CD14-positive monocyte (primary cell): ENCODE data around the gene FAM181A. TPM values are rescaled to one million over a fixed set of nuclear protein-coding genes. Genes with fewer than 3 reads are reported as not detected.

Source experiments
- DNase-seq, 3 donors: peaks; one replicate each; pipeline ENCODE4 v3.0.0-alpha.2; 2011 to 2022
- H2AFZ ChIP-seq: 2 replicates; pipeline ENCODE4 v1.6.0; 2012; ENCODE audit warnings: mild to moderate bottlenecking, low read depth, low read length, inconsistent platforms; ENCODE audit not compliant: insufficient read depth, poor library complexity, severe bottlenecking
- H3K27ac ChIP-seq, 2 donors: 1 replicate in 1 of 2; 2 replicates in 1 of 2; pipeline ENCODE4 v1.5.1; 2012 to 2013; ENCODE audit warnings: low read length in 2 of 2, control low read depth in 1 of 2, inconsistent platforms in 1 of 2, low read depth in 1 of 2, mild to moderate bottlenecking in 1 of 2
- H3K27me3 ChIP-seq, 2 donors: one replicate each; pipeline versions ENCODE4 v1.6.0 to v1.6.1; 2011 to 2013; ENCODE audit warnings: low read length in 2 of 2; ENCODE audit not compliant: control insufficient read depth in 2 of 2, insufficient read depth in 2 of 2
- H3K36me3 ChIP-seq, 2 donors: replicated peaks in 1 of 2; 1 replicate in 1 of 2; 2 replicates in 1 of 2; pipeline versions ENCODE4 v1.5.1 to v1.6.1; 2012 to 2013; ENCODE audit warnings: low read length in 2 of 2, control low read depth in 1 of 2, inconsistent platforms in 1 of 2, mild to moderate bottlenecking in 1 of 2; ENCODE audit not compliant: insufficient read depth in 2 of 2, control insufficient read depth in 1 of 2
- H3K4me1 ChIP-seq, 2 donors: 1 replicate in 1 of 2; 2 replicates in 1 of 2; pipeline versions ENCODE4 v1.5.1 to v1.6.1; 2012 to 2013; ENCODE audit warnings: low read length in 2 of 2, control low read depth in 1 of 2, inconsistent platforms in 1 of 2, mild to moderate bottlenecking in 1 of 2, moderate library complexity in 1 of 2; ENCODE audit not compliant: insufficient read depth in 2 of 2, control insufficient read depth in 1 of 2
- H3K4me2 ChIP-seq: replicated peaks from 2 replicates; pipeline ENCODE3; 2012; ENCODE audit warnings: low read length, moderate library complexity, mild to moderate bottlenecking; ENCODE audit not compliant: poor library complexity, severe bottlenecking; ENCODE audit errors: extremely low read depth
- H3K4me3 ChIP-seq, 3 experiments: fragments of 200-600 bp in 1 of 3; sonication (generic) in 1 of 3; replicated peaks in 1 of 3; 1 replicate in 2 of 3; 2 replicates in 1 of 3; pipeline ENCODE4 v1.5.1; 2011 to 2013; ENCODE audit warnings: low read length in 3 of 3, mild to moderate bottlenecking in 3 of 3, control low read depth in 2 of 3, low read depth in 2 of 3, inconsistent platforms in 1 of 3, moderate library complexity in 1 of 3
- H3K79me2 ChIP-seq: 2 replicates; pipeline ENCODE4 v1.6.0; 2012; ENCODE audit warnings: mild to moderate bottlenecking, control low read depth, inconsistent platforms, low read length, moderate library complexity; ENCODE audit not compliant: insufficient read depth
- H3K9ac ChIP-seq: 2 replicates; pipeline ENCODE4 v1.6.0; 2017; ENCODE audit warnings: low read length, mild to moderate bottlenecking; ENCODE audit not compliant: insufficient read depth, poor library complexity, severe bottlenecking
- H3K9me3 ChIP-seq, 2 donors: replicated peaks in 1 of 2; 1 replicate in 1 of 2; 2 replicates in 1 of 2; pipeline versions ENCODE4 v1.5.1 to v1.6.1; 2012 to 2013; ENCODE audit warnings: low read length in 2 of 2, control low read depth in 1 of 2; ENCODE audit not compliant: control insufficient read depth in 1 of 2, insufficient read depth in 1 of 2
- H4K20me1 ChIP-seq: 2 replicates; pipeline ENCODE4 v1.6.0; 2012; ENCODE audit warnings: mild to moderate bottlenecking, low read length, control low read depth, moderate library complexity; ENCODE audit not compliant: insufficient read depth
- H3K27ac Mint-ChIP-seq, 7 donors: one replicate each; pipeline ENCODE4 v1.8.0; 2020; ENCODE audit warnings: mild to moderate bottlenecking in 7 of 7, mixed read lengths in 7 of 7, moderate library complexity in 6 of 7, inconsistent platforms in 2 of 7
- H3K27me3 Mint-ChIP-seq, 3 donors: one replicate each; pipeline ENCODE4 v1.8.0; 2021 to 2022; ENCODE audit warnings: low read depth in 3 of 3, mild to moderate bottlenecking in 3 of 3, mixed read lengths in 3 of 3, moderate library complexity in 3 of 3, inconsistent platforms in 1 of 3
- H3K36me3 Mint-ChIP-seq, 2 donors: one replicate each; pipeline ENCODE4 v1.8.0; 2020; ENCODE audit warnings: mixed read lengths in 2 of 2, inconsistent platforms in 1 of 2, mild to moderate bottlenecking in 1 of 2
- H3K4me1 Mint-ChIP-seq: one replicate; pipeline ENCODE4 v1.8.0; 2020; ENCODE audit warnings: mild to moderate bottlenecking, mixed read lengths
- H3K4me3 Mint-ChIP-seq, 2 donors: one replicate each; pipeline ENCODE4 v1.8.0; 2020; ENCODE audit warnings: mild to moderate bottlenecking in 2 of 2, mixed read lengths in 2 of 2, moderate library complexity in 1 of 2
- H3K9me3 Mint-ChIP-seq, 7 donors: one replicate each; pipeline ENCODE4 v1.8.0; 2020 to 2022; ENCODE audit warnings: mixed read lengths in 7 of 7, mild to moderate bottlenecking in 6 of 7, moderate library complexity in 6 of 7, inconsistent platforms in 2 of 7
- WGBS: methylation state at CpG from one replicate; pipeline ENCODE4 v1.1.5; 2013; ENCODE audit warnings: missing lambda C conversion rate; ENCODE audit not compliant: insufficient coverage; 5-methylcytosine and 5-hydroxymethylcytosine counted together
- intact Hi-C, 2 donors: fragments of 100-400 bp; cut with micrococcal nuclease; formaldehyde crosslinking; loops; one replicate each; pipeline versions ENCODE4 v1.15.0 to v1.15.1; 2023
- polyA plus RNA-seq, 3 donors: library from polyadenylated mRNA; depleted of rRNA in 1 of 3; unstranded in 2 of 3; stranded (reverse) in 1 of 3; fragments of 300-500 nt in 2 of 3; fragments of >200 nt in 1 of 3; fragmentation: Illumina TruSeq in 2 of 3; gene quantifications; 1 replicate in 2 of 3; 2 replicates in 1 of 3; pipeline ENCODE4 v1.2.3, GENCODE V29; 2012 to 2021
- TF ChIP-seq, protein P1 (sequence below): fragments of 200-600 bp; IDR thresholded peaks from one replicate; pipeline ENCODE4 v1.8.0; 2022; ENCODE audit warnings: antibody characterized with exemption, mild to moderate bottlenecking

FAM181A gene
- polyA plus RNA-seq, 3 donors: not detected

DNA sequence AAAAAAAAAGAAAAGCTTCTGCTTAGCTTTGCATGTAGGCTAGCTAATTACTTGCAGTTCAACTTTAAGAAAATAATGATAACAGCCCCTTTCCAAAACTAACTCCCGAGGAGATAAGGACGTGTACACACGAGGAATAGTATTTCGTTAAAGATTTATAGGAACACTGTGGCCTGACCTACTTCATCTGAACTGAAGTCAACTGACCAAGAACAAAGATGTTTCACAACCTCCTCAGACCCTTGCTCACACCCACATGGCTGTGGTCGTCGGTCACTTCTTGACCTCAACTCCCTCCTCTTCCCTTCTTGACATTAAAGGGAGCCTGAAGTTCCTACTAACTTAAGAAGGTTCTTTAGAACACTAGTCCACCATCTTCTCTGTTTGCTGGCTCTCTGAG is 25.3 kb upstream of the FAM181A start:
- 65% methylated on average over 6 of the region's 6 CpGs for WGBS
- Mint-ChIP-seq H3K4me1 (peaks cover 1% of the 10 kb centered on the region), H3K27ac (no peak overlapping the region), H3K36me3 (no peaks in the 10 kb centered on the region), H3K4me3 (no peak overlapping the region), H3K9me3 (peaks cover 0 to 14% (median 5%) of the 10 kb centered on the region in 7 donors), H3K27me3 (peaks cover 5 to 10% (median 6%) of the 10 kb centered on the region in 3 donors)
- no peaks in the 10 kb centered on the region for H3K4me1 ChIP-seq
- H3K4me2 ChIP-seq: no peak overlapping the region
- H3K79me2 ChIP-seq: no peaks in the 10 kb centered on the region
- H3K27ac ChIP-seq: no peak overlapping the region
- intact Hi-C loops: no loop called here
- TF ChIP-seq, protein P1, sequence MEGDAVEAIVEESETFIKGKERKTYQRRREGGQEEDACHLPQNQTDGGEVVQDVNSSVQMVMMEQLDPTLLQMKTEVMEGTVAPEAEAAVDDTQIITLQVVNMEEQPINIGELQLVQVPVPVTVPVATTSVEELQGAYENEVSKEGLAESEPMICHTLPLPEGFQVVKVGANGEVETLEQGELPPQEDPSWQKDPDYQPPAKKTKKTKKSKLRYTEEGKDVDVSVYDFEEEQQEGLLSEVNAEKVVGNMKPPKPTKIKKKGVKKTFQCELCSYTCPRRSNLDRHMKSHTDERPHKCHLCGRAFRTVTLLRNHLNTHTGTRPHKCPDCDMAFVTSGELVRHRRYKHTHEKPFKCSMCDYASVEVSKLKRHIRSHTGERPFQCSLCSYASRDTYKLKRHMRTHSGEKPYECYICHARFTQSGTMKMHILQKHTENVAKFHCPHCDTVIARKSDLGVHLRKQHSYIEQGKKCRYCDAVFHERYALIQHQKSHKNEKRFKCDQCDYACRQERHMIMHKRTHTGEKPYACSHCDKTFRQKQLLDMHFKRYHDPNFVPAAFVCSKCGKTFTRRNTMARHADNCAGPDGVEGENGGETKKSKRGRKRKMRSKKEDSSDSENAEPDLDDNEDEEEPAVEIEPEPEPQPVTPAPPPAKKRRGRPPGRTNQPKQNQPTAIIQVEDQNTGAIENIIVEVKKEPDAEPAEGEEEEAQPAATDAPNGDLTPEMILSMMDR: no peak
- H3K36me3 ChIP-seq: no peaks in the 10 kb centered on the region
- H3K4me3 ChIP-seq: no peak overlapping the region
- no peaks in the 10 kb centered on the region for H3K27me3 ChIP-seq
- H2AFZ ChIP-seq: no peak overlapping the region
- no peaks in the 10 kb centered on the region for H4K20me1 ChIP-seq
- no peak overlapping the region for H3K9ac ChIP-seq
- no peak for DNase-seq
- H3K9me3 ChIP-seq: peaks cover 0 to 9% of the 10 kb centered on the region in 2 donors

DNA sequence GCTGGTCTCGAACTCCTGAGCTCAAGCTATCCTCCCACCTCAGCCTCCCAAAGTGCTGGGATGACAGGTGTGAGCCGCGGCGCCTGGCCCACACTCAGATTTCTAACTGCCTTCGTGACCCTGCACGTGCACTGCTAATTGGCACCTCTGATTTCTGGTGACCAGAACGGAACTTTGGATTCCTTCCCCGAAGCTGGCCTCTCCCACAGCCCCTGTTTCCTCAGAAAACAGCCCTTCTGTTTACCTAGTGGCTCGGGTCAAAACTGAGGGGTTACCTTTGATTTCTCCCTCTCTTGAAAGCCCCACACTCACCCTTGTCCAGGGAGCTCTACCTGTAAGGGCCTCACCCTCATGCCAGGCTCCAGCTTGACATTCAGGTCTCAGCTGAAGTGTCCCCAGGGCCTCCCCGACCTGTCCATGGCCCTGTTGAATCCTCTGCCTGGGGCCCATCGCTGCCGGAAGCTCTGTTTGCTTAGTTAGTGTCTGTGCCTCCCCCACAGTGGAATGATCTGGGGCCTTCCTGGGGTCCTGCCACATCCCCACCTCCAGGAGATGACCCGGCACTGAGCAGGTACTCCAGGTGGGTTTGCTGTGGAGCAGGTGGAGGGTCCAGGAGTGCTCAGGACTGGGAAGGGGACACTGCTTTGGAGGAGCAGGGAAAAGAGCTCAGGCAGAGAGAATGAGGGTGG is 24.4 kb upstream of the FAM181A start:
- intact Hi-C loops: no loop called here
- no peak overlapping the region for H3K4me3 ChIP-seq
- peaks cover 0 to 14% (median 5%) of the 10 kb centered on the region in 7 donors for H3K9me3 Mint-ChIP-seq
- no peak overlapping the region for H3K4me2 ChIP-seq
- peaks cover 1% of the 10 kb centered on the region for H3K4me1 Mint-ChIP-seq
- peaks cover 0 to 9% of the 10 kb centered on the region in 2 donors for H3K9me3 ChIP-seq
- H3K27me3 ChIP-seq: no peaks in the 10 kb centered on the region
- H4K20me1 ChIP-seq: no peaks in the 10 kb centered on the region
- no peaks in the 10 kb centered on the region for H3K36me3 Mint-ChIP-seq
- no peaks in the 10 kb centered on the region for H3K79me2 ChIP-seq
- no peak for DNase-seq
- no peak overlapping the region for H3K27ac Mint-ChIP-seq
- no peaks in the 10 kb centered on the region for H3K4me1 ChIP-seq
- 90% methylated on average over 12 of the region's 13 CpGs for WGBS
- TF ChIP-seq, protein P1: no peak
- no peak overlapping the region for H3K9ac ChIP-seq
- no peak overlapping the region for H3K27ac ChIP-seq
- no peaks in the 10 kb centered on the region for H3K36me3 ChIP-seq
- no peak overlapping the region for H2AFZ ChIP-seq
- peaks cover 6 to 10% (median 7%) of the 10 kb centered on the region in 3 donors for H3K27me3 Mint-ChIP-seq
- no peak overlapping the region for H3K4me3 Mint-ChIP-seq
